Prostate gland (tissue), 2 donors: ENCODE data around the gene TSR3. TPM values are rescaled to one million over a fixed set of nuclear protein-coding genes. Genes with fewer than 3 reads are reported as not detected.

ENCODE experiments used
- DNase-seq: peaks from one replicate; pipeline ENCODE4 v3.0.0-alpha.2; 2019; ENCODE audit warnings: low spot score
- H3K27ac ChIP-seq, 2 donors: fragments of 200-600 bp; sonication (generic); 2 replicates each; pipeline ENCODE4 v1.5.1; 2017 to 2019
- H3K27me3 ChIP-seq: fragments of 200-600 bp; sonication (generic); replicated peaks from 2 replicates; pipeline ENCODE4 v1.5.1; 2019; ENCODE audit not compliant: insufficient read depth
- H3K36me3 ChIP-seq, 2 donors: fragments of 200-600 bp; sonication (generic); 1 replicate in 1 of 2; 2 replicates in 1 of 2; pipeline versions ENCODE4 v1.5.1 to v1.8.1; 2017 to 2019
- H3K4me1 ChIP-seq: fragments of 200-600 bp; sonication (generic); replicated peaks from 2 replicates; pipeline ENCODE4 v1.5.1; 2019
- H3K4me3 ChIP-seq, 2 donors: fragments of 200-600 bp; sonication (generic); 2 replicates each; pipeline ENCODE4 v1.5.1; 2017 to 2019
- H3K9me3 ChIP-seq: fragments of 200-600 bp; sonication (generic); 2 replicates; pipeline ENCODE4 v1.5.1; 2017
- CTCF ChIP-seq, 4 experiments: fragments of 200-600 bp in 2 of 4; fragments of 450-650 bp in 2 of 4; sonication (generic) in 2 of 4; IDR thresholded peaks; 1 replicate in 3 of 4; 2 replicates in 1 of 4; pipeline ENCODE4 v1.5.1; 2016 to 2019; ENCODE audit warnings: antibody characterized with exemption in 4 of 4, mild to moderate bottlenecking in 2 of 4, moderate library complexity in 2 of 4
- POLR2A ChIP-seq: fragments of 450-650 bp; IDR thresholded peaks from one replicate; pipeline ENCODE4 v1.6.1; 2016; ENCODE audit warnings: antibody characterized with exemption, mild to moderate bottlenecking
- POLR2AphosphoS5 ChIP-seq: sonication (generic); formaldehyde crosslinking; IDR thresholded peaks from one replicate; pipeline ENCODE4 v1.6.1; 2017; ENCODE audit warnings: antibody characterized with exemption
- WGBS: methylation state at CpG from one replicate; pipeline ENCODE4 v1.1.5; 2018; 5-methylcytosine and 5-hydroxymethylcytosine counted together
- intact Hi-C: fragments of 100-400 bp; cut with DNase I; formaldehyde crosslinking; loops from one replicate; pipeline ENCODE4 v1.14.2; 2022
- total RNA-seq, 2 donors: library from RNA; depleted of rRNA; stranded (reverse); fragments of >200 nt; gene quantifications; one replicate each; pipeline ENCODE4 v1.1.0, GENCODE V29; 2016

The TSR3 gene
- total RNA-seq, 2 donors from 2014 or later, result 108 to 148 TPM

GRCh38 chr16:1334739-1335138 lies 16.9 kb downstream of the TSR3 start:
- Histone ChIP-seq H3K9me3 (no peaks in the 10 kb centered on the region), H3K27me3 (no peaks in the 10 kb centered on the region), H3K4me3 (peak overlapping the region in 1 of 2 donors; percentile 49), H3K4me1 (peaks cover 19% of the 10 kb centered on the region), H3K36me3 (no peaks in the 10 kb centered on the region), H3K27ac (no peak overlapping the region)
- TF ChIP-seq POLR2A (no peak), CTCF (IDR thresholded peaks at IDR 0.05) (no peak), POLR2AphosphoS5 (no peak)
- WGBS, result 56% methylated on average over 9 of the region's 9 CpGs
- intact Hi-C loops, result no loop called here
- DNase-seq, result no peak

- no peaks in the 10 kb centered on the region for H3K27me3 ChIP-seq
- WGBS, result 3% methylated on average over 57 of the region's 78 CpGs
- intact Hi-C loops, result no loop called here
- H3K4me1 ChIP-seq, result peaks cover 19% of the 10 kb centered on the region
- TF ChIP-seq POLR2A (no peak), CTCF (IDR thresholded peaks at IDR 0.05) (no peak), POLR2AphosphoS5 (no peak)
- peak overlapping the region; percentile 35 to 49 for H3K4me3 ChIP-seq
- DNase-seq, result no peak
- peak overlapping the region in 1 of 2 donors; percentile 73 for H3K27ac ChIP-seq
- no peaks in the 10 kb centered on the region for H3K36me3 ChIP-seq
- H3K9me3 ChIP-seq, result no peaks in the 10 kb centered on the region
These were observed 17.6 kb downstream of the TSR3 start for GRCh38 chr16:1333854-1334700.

DNA sequence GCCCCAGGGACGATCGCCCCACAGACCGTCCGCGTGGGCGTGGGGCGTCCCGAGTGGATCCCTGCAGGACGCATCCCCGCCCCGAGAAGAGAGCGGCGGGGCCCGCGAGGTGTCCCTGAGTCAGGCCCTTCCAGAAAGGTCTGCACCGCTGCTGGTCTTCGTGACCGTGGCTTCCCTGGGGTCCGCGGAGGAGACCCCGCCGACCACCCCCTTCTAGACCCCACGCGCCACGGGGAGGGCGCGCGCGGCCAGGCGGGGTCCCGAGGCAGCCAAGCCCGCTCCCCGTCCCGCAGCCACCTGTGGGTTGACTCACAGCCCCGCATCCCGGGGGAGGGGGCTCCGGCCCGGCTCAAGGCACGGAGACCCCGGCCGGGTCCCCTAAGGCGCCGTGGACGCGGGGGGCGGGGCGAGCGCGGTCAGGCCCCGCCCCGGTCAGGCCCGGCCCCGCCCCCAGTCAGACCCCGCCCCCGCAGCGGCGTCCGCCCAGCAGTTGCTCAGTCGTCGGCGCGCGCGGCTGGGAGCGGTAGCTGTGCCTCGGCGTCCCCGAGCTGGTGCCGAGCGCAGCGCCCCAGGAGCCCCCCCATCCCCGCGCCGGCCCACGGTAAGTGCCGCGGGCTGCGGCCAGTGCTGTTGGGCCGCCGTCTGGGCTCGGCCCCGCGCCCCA lies 18.4 kb downstream of the TSR3 start, which contains the start of gene BAIAP3:
BAIAP3 (plus strand) TSS at position 497 of the 664 bp plus-strand sequence. CDS start 4,905 bp downstream, outside the sequence.
- intact Hi-C loops, result no loop called here
- Histone ChIP-seq H3K27ac (peak within 1 kb of the TSS in 1 of 2 donors; percentile 73), H3K4me3 (peak within 1 kb of the TSS; percentile 35 to 49), H3K27me3 (no peaks in the 10 kb centered on the region), H3K36me3 (no peaks in the 10 kb centered on the region), H3K4me1 (peaks cover 19% of the 10 kb centered on the region), H3K9me3 (no peaks in the 10 kb centered on the region)
- DNase-seq, result peak; percentile 64
- WGBS, result 3% methylated on average over 19 of the region's 83 CpGs
- TF ChIP-seq POLR2A (peak; percentile 66), POLR2AphosphoS5 (no peak)

DNA sequence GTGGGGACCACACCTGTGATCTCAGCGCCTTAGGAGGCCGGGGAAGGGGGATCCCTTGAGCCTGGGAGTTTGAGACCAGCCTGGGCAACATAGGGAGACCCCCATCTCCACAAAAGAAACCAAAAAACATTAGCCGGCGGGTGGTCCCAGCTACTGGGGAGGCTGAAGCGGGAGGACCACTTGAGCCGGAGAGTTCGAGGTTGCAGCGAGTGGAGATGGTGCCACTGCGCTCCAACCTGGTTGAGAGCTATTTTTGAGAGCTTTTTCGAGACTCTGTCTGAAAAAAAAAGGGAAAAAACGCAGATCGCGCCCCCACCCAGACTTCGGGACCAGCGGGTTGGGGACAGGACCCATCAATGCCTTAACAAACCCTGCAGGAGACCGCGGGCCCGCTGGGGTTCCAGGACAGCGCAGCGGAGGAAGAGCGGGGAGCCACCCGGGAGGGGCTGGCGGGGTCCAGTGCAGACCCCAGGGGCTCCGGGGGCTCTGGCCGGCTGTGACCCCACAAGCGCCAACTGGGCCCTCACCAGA lies 19.0 kb downstream of the TSR3 start:
- intact Hi-C loops, result no loop called here
- peak overlapping the region in 1 of 2 donors; percentile 73 for H3K27ac ChIP-seq
- no peak for DNase-seq
- peak overlapping the region; percentile 35 to 49 for H3K4me3 ChIP-seq
- H3K27me3 ChIP-seq, result no peaks in the 10 kb centered on the region
- H3K4me1 ChIP-seq, result peaks cover 19% of the 10 kb centered on the region
- H3K9me3 ChIP-seq, result no peaks in the 10 kb centered on the region
- TF ChIP-seq POLR2A (no peak), POLR2AphosphoS5 (no peak), CTCF (IDR thresholded peaks at IDR 0.05) (no peak)
- WGBS, result 18% methylated on average over 26 of the region's 26 CpGs
- H3K36me3 ChIP-seq, result no peaks in the 10 kb centered on the region
